GDM1 (cell line): ENCODE data around the gene HMCES.
"Not testable (repeated sequence)": the region's sequence is repeated elsewhere in the genome, so short reads cannot be mapped to it uniquely, and the experiment has no call there.

Source experiments
- DNase-seq: peaks from one replicate; lab custom pipeline; 2025; lab: John Stamatoyannopoulos, UW

HMCES gene

GRCh38 chr3:129348734-129349133 is 70.1 kb downstream of the HMCES start:
- no peak for DNase-seq

- not testable (repeated sequence) for DNase-seq
These were observed 70.5 kb downstream of the HMCES start for GRCh38 chr3:129349169-129349568.

- DNase-seq = no peak
These were observed 71.1 kb downstream of the HMCES start for GRCh38 chr3:129349791-129350190.

GRCh38 chr3:129352045-129352444 is 73.4 kb downstream of the HMCES start:
- DNase-seq = no peak

GRCh38 chr3:129352650-129353588 is 74.2 kb downstream of the HMCES start:
- DNase-seq = no peak

GRCh38 chr3:129353589-129353941 is 74.9 kb downstream of the HMCES start:
- DNase-seq = no peak
